ENCODE data around the gene SPEG.

- TF ChIP-seq RARB (CRISPR knock-in tag; IDR thresholded peaks at IDR 0.05), result no peak
- TF ChIP-seq CSDC2 (CRISPR knock-in tag; IDR thresholded peaks at IDR 0.05), result no peak
- TF ChIP-seq ARNTL (CRISPR knock-in tag; IDR thresholded peaks at IDR 0.05; ENCODE audit: borderline replicate concordance, low read depth), result no peak
Measured at GRCh38 chr2:219447242-219448098, 12.8 kb downstream of the SPEG start.

All from SK-N-SH treated with all-trans-retinoic acid at 6 μM for 48 hours (cell line).